ES-I3 (cell line): ENCODE results near the gene MELTF.
A peak's percentile ranks its signal among the peaks of the same experiment; 100 is the strongest.

Experiments used
- H3K36me3 ChIP-seq: 2 replicates; pipeline ENCODE4 v1.6.1; 2013; ENCODE audit warnings: mild to moderate bottlenecking, low read length, control low read depth, moderate library complexity; ENCODE audit not compliant: insufficient read depth
- H3K4me1 ChIP-seq: 2 replicates; pipeline ENCODE4 v1.6.1; 2013; ENCODE audit warnings: mild to moderate bottlenecking, control low read depth, low read length; ENCODE audit not compliant: insufficient read depth
- H3K9ac ChIP-seq: 2 replicates; pipeline ENCODE4 v1.6.1; 2013; ENCODE audit warnings: low read depth, mild to moderate bottlenecking, low read length, moderate library complexity
- H3K9me3 ChIP-seq: 2 replicates; pipeline ENCODE4 v1.6.1; 2013; ENCODE audit warnings: mild to moderate bottlenecking, low read length, moderate library complexity; ENCODE audit not compliant: control insufficient read depth, insufficient read depth

Gene MELTF

DNA sequence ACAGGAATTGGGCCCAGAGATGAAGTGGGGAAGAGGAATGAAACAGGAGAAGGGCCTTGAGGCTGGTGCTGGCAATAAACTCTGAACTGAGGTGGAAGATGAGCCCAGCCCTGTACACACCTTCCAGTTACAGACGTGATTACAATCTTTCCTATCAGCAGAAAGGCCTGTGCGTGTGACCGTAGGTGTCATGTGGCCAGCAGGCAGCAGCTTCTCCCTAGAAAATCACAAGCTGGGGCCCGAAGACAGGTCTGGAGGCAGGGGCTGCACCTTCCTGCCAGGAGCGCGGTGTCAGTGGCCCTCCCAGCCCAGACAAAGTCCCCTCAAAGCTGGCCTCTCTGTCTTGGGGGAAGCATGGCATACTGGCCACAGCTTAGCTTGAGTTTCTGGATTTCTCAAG is 44.3 kb downstream of the MELTF start:
- Histone ChIP-seq H3K36me3 (no peaks in the 10 kb centered on the region), H3K9ac (no peak overlapping the region), H3K4me1 (no peaks in the 10 kb centered on the region), H3K9me3 (0 out of 2 replicates have a peak, but pooled peaks cover 4% of the 10 kb centered on the region)

DNA sequence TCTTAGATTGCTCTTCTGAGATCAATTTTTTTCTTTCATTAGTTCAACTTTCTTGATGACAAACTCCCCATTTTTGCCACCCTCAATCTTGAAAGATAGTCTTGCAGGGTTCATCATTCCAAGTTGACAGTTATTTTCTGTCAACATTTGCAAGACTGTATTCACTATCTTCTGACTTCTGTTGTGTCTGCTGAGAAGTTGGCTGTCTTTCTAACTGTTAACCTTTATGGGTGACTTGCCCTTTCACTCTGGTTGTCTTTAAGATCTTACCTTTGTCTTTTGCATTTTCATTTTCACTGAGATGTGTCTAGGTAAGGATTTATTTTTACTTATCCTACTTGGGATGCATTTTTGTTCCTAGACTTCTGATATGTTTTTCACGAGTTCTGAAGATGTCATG is 46.4 kb downstream of the MELTF start:
- Histone ChIP-seq H3K9me3 (0 out of 2 replicates have a peak, but pooled peaks cover 4% of the 10 kb centered on the region), H3K9ac (no peak overlapping the region), H3K36me3 (no peaks in the 10 kb centered on the region), H3K4me1 (no peaks in the 10 kb centered on the region)

DNA sequence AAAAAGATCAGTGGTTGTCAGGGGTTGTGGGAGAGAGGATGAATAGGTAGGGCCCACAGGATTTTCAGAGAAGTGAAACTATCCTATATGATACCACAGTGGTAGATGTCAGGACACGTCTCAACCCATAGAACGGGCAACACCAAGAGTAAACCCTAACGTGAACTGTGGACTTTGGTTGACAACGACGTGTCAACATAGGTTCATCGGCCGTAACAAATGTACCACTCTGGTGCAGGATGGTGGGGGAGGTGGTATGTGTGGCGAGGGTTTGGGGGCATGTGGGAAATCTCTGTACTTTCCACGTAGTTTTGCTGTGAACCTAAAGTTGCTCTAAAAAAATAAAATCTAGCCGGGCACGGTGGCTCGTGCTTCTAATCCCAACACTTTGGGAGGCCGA is 48.0 kb downstream of the MELTF start:
- Histone ChIP-seq H3K9me3 (0 out of 2 replicates have a peak, but pooled peaks cover 4% of the 10 kb centered on the region), H3K36me3 (no peaks in the 10 kb centered on the region), H3K9ac (no peak overlapping the region), H3K4me1 (no peaks in the 10 kb centered on the region)

DNA sequence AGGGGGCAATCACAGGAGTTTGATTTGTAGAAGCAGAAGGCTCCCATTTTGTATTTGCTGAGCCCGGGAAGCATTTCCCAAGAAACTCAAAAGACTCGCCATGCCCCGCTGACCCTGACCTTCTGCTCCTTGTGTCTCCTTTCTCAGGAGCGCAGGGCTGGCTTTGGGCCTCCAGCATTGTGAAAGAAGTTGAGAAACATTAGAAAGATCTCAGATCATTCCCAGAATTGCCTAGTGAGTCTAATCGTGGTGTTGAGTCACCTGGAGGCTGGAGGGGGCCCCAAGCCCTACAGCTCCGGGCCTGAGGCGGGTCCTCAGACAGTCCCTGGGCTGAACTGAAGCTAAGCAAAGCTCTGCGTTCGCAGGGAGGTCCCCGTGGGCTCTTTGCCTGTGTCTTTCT is 50.1 kb downstream of the MELTF start:
- Histone ChIP-seq H3K9ac (no peak overlapping the region), H3K9me3 (0 out of 2 replicates have a peak, but pooled peaks cover 4% of the 10 kb centered on the region), H3K4me1 (no peaks in the 10 kb centered on the region), H3K36me3 (no peaks in the 10 kb centered on the region)

DNA sequence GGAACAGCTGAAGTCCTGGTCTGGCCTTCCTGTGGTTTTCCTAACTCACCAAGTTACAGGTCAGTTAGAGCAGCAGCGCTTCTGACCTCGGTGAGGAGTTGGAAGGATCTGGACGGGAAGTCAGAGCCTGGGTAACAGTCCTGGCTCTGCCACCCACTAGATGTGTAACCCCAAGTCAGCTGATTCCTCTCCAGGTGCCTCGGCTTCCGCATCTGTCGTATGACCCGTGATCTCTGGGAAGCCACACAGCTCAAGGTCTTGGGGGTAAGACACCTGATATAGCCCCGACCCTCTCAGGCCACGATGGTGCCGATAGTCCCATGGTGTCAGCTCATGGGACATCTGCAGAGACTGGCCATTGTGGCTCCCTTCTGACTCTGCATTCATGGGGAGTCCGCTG is 52.7 kb downstream of the MELTF start:
- H3K4me1 ChIP-seq: no peaks in the 10 kb centered on the region
- no peaks in the 10 kb centered on the region for H3K9me3 ChIP-seq
- no peak overlapping the region for H3K9ac ChIP-seq
- H3K36me3 ChIP-seq: no peaks in the 10 kb centered on the region

DNA sequence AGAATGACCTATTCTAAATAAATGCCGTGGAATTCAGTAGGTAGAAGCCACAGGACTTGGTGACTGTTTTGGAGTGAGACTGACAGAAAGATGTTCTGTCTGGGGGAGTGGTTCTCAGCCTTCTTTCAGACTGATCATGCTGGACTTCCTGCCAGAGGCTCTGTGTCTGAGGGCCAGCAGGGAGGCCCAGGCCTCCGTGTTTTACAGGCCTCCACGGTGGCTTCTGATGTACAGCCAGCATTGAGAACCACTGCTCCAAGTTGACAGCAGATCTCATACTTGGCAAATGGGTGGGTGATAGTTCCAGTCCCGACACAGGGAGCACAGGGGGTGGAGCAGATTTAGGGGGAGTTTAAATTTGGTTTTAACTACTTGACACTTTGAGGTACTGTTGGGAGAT is 54.3 kb downstream of the MELTF start:
- Histone ChIP-seq H3K36me3 (no peaks in the 10 kb centered on the region), H3K4me1 (no peaks in the 10 kb centered on the region), H3K9me3 (peaks cover 3% of the 10 kb centered on the region; the same call in 1 of the 2 replicates), H3K9ac (no peak overlapping the region)

DNA sequence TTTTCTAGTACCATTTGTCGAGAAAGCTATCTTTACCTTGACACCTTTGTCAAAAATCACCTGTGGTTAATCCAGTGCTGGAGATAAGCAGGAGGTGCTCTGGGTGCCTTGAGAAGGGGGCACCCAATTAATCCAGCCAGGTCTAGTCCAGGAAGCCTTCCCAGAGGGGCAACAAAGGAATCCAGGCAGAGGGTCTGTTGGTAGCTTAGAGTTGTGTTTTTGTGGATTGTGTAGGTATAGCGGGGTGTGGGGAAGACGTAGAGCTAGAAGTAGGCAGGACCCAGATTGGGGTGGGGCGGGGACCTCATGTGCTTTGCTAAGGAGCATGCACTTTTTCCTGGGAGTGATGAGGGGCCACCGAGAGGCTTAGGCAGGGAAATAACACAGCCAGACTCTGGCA is 55.0 kb downstream of the MELTF start:
- H3K4me1 ChIP-seq: no peaks in the 10 kb centered on the region
- peaks cover 3% of the 10 kb centered on the region; the same call in 1 of the 2 replicates for H3K9me3 ChIP-seq
- H3K9ac ChIP-seq: no peak overlapping the region
- H3K36me3 ChIP-seq: no peaks in the 10 kb centered on the region

DNA sequence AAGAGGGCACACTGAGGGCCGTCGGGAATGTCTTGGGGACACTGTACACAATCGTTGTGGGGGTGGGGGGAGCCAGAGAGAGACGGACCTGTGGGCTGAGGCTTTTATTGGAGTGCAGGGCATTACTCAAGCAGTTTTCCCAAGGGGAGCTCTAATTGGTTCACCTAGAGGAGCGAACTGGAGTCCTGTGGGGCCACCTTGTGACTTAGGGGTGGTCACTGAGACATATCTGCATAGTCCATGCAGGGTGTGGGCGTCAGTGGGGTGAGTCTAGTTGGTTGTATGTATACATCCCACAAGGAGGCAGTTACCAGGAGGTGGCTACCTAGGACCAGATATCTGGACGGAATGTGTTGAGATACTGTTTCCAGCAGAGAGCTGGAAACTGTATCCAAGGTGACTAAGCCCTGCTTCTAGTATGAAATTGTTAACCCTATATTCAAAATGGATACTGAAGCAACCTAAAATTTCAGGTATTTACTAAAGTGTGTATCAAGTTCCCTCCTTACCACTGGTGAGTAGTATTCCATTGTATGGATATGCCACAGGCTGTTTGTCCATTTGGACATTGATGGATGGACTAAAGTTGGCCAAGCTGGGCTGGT is 58.4 kb downstream of the MELTF start:
- H3K9me3 ChIP-seq: peaks cover 3% of the 10 kb centered on the region; the same call in 1 of the 2 replicates
- no peaks in the 10 kb centered on the region for H3K36me3 ChIP-seq
- H3K4me1 ChIP-seq: no peaks in the 10 kb centered on the region; the same call in 1 of the 2 replicates

DNA sequence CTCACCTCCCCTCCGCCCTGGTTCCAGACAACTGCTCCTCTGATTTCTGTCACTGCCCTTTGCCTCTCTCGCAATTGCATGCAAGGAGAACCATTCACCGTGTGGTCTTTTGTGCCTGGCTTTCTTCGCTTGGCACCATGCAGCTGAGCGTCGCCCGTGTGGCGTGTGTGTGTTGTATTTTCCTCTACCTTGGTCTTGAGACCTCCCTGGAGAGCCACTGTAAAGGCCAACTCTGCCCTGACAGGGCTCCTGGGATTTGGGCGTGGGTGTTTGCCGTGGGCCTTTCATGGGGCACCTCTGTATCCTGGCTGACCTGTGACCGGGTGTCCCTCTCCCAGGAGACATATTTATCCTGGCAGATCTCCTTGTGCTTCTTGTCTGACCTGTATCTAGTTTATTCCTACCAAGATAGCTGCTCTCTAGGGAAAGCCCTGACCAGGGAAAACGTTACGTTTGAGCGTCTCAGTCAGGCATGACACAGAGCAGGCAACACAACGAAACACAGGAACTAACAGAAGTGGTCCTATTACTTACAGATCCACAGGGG is 59.0 kb downstream of the MELTF start:
- no peak overlapping the region for H3K9ac ChIP-seq
- peaks cover 3% of the 10 kb centered on the region; the same call in 1 of the 2 replicates for H3K9me3 ChIP-seq
- no peaks in the 10 kb centered on the region; the same call in 1 of the 2 replicates for H3K4me1 ChIP-seq
- no peaks in the 10 kb centered on the region for H3K36me3 ChIP-seq

More for the DNA sequence above, 58.4 kb downstream of the MELTF start:
- no peak overlapping the region for H3K9ac ChIP-seq

DNA sequence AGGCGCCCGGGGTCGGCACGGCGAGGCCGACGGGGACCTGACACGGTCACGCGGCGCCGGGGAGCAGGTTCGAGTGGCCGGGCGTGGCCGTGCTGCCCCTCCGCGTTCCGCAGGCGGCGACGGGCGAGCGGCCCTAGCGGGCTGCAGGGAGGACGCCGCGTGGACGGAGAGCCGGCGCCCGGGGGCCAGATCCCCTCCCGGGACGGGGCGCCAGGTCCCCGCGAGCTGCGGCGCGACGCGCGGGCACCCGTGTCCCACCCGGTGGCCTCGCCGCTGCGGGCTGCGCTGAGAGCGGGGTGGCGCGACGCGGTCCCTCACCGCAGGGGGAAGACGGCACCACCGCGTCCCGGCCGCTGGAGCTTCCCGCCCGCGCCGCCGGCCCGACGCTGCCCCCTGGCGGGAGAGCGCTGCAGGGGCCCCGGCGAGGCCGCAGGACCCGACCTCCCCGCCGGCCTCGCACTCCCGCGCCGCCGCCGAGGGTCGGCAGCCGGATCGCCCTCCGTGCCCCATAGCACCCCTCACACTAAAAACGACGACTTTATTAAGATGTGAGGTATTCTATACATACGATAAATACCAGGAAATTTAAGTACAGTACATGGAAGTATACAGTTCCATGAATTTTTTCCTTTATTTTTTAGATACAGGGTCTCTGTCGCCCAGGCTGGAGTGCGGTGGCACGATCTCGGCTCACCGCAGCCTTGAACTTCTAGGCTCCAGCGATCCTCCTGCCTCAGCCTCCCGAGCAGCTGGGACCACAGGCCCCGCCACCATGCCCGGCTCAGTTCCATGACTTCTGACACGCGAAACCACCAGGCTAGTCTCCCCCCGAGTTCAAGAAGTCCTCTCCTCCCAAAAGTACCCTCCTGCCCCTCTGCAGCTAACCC is 59.7 kb downstream of the MELTF start:
- Histone ChIP-seq H3K9me3 (peaks cover 3% of the 10 kb centered on the region; the same call in 1 of the 2 replicates), H3K4me1 (no peaks in the 10 kb centered on the region; the same call in 1 of the 2 replicates), H3K36me3 (no peaks in the 10 kb centered on the region), H3K9ac (peak overlapping the region; percentile 66; the same call in 1 of the 2 replicates)

DNA sequence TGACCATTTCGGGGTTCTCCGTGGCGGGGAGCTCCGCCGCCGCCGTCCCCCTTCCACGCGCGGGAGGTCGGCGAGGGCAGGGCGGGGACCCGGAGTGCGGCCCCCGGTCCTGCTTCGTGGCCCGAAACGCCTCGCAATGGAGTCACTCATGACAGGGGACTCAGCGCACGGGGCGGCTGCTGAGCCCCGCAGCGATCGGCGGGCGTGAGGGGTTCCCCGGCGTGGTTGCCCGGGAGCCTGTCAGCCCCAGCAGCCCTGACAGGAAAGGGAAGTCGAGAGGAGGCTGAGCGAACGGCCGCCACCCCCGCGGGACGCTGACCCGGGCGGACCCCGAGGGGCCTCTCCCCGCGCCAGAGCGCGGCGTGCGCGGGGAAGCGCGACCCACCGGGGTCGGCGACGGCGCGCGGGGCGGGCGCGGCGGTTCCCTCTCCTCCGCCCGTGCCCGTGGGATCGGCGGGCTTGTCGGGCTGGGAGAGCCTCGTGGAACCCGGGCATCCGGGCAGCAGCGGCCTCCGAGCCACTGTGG is 60.4 kb downstream of the MELTF start:
- H3K9ac ChIP-seq: peak overlapping the region; percentile 66
- peaks cover 3% of the 10 kb centered on the region; the same call in 1 of the 2 replicates for H3K9me3 ChIP-seq
- no peaks in the 10 kb centered on the region for H3K36me3 ChIP-seq
- no peaks in the 10 kb centered on the region; the same call in 1 of the 2 replicates for H3K4me1 ChIP-seq

DNA sequence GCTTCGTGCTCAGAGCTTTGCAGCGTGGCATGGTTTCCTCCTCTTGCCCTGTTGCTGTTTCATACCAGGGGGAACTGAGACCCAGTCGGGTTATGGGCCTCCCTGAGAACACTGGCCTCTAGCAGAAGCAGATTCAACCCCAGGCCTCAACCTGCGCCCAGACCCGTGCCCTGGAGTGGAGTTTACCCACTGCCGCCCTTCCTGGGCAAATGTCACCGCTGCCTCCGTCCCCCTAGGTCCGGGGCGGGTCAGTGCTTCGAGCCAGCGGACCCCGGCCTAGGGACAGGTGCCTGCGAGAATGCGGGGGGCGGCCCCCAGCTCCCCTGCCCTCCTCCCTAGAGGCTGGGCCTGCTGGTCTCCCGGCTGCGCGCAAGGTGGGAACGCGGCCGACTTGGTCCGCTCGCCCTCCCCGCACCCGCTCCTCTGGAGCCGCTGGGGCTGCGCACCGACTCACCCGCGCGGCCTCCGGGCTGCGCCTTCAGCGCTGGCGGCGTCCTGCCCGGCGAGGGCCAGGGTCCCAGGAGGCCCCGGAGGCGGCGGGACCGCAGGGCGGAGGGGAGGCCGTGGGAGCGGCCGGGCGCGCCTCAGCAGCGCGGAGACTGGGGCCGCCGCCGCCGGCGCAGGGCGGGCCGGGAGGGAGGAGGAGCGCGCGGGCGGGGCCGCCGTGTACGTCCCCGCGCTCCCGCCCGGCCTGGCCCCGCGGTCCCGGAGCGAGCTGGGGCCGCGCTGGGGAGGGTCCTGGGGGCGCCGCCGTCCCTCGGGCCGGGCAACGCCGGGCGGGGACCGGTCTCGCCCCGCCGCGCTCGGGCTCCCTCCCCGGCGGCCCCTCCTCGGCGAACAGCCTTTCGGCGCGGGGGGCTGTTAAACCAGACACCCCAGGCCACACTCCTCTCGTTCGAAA is 61.1 kb downstream of the MELTF start, which contains the start of gene PIGZ:
Gene PIGZ (minus strand): TSS at position 601 of the 901 bp plus-strand sequence. CDS start 16,802 bp downstream, outside the sequence.
- H3K9me3 ChIP-seq: peaks cover 3% of the 10 kb centered on the region; the same call in 1 of the 2 replicates
- H3K36me3 ChIP-seq: no peaks in the 10 kb centered on the region
- no peaks in the 10 kb centered on the region; the same call in 1 of the 2 replicates for H3K4me1 ChIP-seq
- peak within 1 kb of the TSS; percentile 66 for H3K9ac ChIP-seq

DNA sequence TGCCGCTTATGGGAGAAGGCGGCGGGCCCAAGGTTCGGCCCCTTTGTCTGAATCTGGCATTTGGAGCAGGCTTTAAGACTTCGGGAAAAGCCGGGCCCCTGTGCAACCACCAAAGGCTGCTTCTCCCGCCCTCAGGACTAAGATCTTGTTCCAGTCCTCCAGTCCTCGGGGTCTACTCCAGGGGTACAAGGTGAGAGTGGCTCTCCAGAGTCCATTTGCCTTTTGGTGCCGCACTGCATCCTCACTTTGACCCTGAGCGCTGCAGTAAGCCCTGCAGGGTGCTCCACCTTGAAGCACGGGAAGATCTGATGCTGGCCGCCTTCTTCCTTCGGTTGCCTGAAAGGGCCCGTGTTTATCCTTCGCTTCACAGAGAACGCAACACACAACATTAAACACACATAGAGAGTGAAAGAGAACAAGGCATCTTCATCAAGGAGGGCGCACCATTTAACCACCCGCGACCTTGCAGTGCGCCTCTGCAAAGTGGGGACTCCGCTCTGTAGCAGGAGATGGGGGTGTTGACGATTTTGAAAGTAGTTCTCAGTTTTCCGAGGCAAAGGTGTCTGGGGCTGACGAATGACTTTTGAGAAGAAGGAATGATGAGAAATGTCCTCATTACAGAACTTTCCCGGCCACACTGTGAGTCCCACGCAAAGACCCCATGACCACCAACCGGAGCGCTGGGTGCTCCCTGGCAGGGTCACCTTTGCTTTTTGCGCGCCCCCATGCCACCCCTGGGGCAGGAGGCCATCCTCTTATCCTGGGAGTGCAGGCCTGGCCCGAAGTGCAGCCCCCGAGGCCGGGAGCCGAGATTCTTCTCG is 62.0 kb downstream of the MELTF start:
- Histone ChIP-seq H3K36me3 (no peaks in the 10 kb centered on the region), H3K9ac (peak overlapping the region; percentile 66; the same call in 1 of the 2 replicates), H3K4me1 (no peaks in the 10 kb centered on the region; the same call in 1 of the 2 replicates), H3K9me3 (peaks cover 3% of the 10 kb centered on the region; the same call in 1 of the 2 replicates)
